HG03103 (cell line): ENCODE measurements around the gene CFAP410.
"Not testable (repeated sequence)": the region's sequence is repeated elsewhere in the genome, so short reads cannot be mapped to it uniquely, and the experiment has no call there.

ENCODE experiments used
- ATAC-seq: cut with Tn5 transposase; IDR thresholded peaks from one replicate; pipeline ENCODE4 v1.9.1; 2021; ENCODE audit warnings: low read depth; ENCODE audit not compliant: unreplicated experiment

CFAP410 gene

GRCh38 chr21:44370027-44370735 lies 31.0 kb upstream of the CFAP410 start:
- no peak for ATAC-seq

DNA sequence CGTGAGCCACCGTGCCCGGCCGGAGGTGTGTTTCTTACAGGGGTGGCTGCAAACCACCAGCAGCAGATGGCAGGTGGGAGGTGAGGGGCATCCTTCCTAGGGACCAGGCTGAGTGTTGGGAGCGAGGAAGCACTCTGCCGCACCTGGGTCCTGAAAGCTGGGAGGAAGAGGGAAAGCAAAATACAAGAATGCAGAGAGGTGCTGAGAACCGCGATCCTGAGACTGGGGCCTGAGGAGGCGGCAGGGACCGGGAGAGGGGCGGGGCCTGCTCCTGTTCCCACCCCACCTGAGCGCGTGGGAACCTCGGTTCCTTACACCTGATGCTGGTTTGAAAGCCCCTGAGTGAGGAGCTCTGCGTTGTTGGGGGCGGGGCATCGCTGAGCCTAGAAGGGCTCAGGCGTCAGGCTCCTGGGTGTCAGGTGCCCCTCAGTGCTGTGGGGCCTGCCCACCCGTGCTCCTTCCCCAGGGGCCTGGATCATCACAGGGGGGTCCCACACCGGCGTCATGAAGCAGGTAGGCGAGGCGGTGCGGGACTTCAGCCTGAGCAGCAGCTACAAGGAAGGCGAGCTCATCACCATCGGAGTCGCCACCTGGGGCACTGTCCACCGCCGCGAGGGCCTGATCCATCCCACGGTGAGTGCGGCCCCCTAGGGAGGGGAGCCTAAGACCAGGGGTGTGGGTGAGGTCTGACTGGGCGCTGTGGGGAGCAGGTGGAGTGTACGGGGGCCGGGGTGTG lies 29.7 kb upstream of the CFAP410 start:
- no peak for ATAC-seq

- ATAC-seq, result no peak
Measured at GRCh38 chr21:44366586-44367211, 27.5 kb upstream of the CFAP410 start.

GRCh38 chr21:44365967-44366585 lies 26.9 kb upstream of the CFAP410 start:
- ATAC-seq, result no peak

DNA sequence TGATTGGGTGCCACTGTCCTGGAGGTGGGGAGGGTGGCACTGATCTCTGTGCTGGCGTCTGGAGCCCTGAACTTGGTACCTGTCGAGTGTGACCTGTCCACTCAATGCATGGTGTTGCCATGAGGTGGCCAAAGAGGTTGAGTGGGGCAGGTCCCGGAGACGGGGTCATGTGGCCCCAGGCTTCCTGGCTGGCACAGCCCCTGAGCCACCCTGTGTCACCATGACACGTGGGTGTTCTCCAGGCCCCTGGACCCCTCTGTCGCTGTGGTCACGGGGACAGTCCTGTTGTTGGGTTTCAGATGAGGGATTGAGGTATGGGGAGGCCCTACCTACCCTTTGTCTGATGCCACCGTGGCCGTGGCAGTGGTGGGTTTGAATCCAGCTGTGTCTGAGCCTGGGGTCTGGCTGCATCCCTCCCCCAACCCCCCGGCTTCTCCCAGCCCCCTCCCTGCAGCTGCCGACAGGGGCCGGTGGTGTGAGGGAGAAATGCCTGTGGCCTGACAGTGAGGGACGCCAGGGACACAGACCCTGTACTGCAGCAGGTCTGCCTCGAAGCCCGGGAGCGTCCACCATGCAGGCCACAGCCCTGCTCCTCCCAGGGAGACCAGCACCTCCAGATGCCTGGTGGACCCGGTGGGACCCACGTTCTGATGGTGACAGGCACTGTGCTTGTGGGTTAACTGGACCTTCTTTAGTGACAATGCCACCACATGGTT lies 26.2 kb upstream of the CFAP410 start:
- ATAC-seq, result no peak

- no peak for ATAC-seq
Measured at GRCh38 chr21:44364151-44365053, 25.2 kb upstream of the CFAP410 start.

DNA sequence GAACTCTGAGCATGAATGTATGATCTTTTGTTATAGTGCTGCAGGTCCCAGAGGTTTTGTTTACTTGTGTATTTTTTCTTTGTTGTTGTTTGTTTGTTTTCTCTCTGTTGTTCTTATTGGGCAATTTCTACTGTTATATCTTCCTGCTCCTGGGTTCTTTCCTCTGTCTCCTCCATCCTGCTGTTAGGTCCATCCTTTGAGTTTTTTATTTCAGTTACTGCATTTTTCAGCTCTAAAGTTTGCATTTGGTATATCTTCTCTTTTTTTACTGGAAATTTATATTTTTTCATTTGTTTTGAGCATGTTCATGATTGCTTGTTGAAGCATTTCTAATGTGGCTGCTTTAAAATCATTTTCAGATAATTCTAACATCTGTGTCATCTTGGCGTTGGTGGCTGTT lies 24.1 kb upstream of the CFAP410 start:
- ATAC-seq, result no peak

- not testable (repeated sequence) for ATAC-seq
Measured at GRCh38 chr21:44361903-44362302, 22.7 kb upstream of the CFAP410 start.

DNA sequence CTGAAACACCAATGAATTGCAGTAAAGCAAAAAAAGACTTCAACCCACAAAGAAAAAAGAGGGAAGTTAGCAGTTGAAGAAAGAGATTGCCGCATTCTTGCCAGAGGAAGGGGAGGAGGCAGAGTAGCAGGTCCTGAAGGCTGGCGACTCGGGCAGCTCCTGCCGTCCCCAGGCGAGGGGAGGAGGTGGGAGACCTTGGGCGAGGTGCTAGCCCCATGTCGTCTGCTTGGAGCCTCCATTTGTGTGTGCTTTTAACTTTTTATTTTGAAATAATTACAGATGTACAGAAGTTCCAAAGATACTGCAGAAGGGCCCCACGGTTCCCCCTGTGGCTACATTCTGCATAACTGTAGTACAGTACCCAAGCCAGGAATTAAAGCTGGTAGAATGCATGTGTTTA lies 21.0 kb upstream of the CFAP410 start:
- no peak for ATAC-seq

DNA sequence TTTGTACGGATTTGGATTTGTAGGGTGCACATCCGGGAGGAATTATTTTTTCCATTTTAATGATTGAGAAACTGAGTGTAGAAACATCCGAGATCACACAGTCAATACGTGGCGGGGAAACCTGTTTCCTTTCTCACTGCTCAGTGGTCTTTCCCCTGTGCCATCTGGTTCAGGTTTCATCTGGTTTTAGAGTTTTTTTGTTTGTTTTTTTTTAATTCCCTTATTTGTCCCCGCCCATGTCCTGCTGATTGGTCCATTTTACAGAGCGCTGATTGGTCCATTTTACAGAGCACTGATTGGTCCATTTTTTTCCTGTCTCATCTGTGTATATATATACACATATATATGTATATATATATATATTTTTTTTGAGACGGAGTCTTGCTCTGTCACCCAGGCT lies 20.2 kb upstream of the CFAP410 start:
- no peak for ATAC-seq

DNA sequence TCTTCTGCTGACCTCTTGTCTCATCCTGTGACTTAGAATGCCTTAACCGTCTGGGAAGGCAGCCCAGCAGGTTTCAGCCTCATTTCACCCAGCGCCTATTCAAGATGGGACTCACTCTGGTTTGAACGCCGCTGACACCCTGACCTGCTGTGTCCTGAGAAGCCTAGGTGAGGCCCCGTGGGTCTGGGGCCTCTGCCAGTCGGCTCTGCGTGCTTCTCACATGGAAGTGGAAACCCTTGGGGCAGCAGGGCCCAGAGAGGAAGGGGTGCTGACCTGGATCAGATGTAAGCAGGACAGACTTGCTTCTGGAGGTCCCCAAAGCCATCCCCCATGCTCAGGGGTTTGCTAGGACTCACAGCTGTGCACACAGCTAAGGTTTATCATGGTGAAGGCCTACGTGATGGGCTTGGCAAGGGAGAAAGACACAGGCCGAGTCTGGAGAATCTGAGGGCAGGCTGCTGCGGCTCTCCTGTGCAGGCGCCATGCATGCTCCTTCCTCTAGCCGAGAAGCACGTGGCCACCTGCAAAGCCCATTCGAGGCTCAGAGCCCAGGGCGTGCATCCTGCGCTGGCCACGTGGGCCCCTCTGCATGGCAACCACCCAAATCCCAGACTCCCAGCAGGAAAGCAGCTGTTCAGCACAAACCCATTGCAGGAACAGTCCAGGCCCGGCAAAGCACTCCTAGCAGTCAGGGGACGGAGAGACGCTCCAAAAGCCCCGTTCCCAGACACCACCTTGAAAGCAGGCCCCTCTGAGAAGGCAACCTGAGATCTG lies 18.1 kb upstream of the CFAP410 start:
- ATAC-seq, result no peak

- ATAC-seq, result no peak
Measured at GRCh38 chr21:44356636-44357035, 17.4 kb upstream of the CFAP410 start.

DNA sequence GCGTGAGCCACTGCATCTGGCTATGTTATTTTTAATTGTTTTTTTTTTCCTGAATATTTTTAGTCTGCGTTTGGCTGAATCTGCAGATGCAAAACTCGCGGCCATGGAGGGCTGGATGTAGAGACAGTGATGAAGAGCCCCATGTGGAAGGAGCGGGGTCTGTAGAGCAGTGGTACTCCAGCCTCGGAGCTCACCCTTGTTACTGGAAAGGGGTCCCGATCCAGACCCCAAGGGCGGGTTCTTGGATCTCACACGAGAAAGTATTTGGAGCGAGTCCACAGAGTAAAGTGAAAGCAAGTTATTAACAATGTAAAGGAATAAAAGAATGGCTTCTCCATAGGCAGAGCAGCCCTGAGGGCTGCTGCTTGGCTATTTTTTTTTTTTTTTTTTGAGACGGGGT lies 17.0 kb upstream of the CFAP410 start:
- ATAC-seq, result no peak

DNA sequence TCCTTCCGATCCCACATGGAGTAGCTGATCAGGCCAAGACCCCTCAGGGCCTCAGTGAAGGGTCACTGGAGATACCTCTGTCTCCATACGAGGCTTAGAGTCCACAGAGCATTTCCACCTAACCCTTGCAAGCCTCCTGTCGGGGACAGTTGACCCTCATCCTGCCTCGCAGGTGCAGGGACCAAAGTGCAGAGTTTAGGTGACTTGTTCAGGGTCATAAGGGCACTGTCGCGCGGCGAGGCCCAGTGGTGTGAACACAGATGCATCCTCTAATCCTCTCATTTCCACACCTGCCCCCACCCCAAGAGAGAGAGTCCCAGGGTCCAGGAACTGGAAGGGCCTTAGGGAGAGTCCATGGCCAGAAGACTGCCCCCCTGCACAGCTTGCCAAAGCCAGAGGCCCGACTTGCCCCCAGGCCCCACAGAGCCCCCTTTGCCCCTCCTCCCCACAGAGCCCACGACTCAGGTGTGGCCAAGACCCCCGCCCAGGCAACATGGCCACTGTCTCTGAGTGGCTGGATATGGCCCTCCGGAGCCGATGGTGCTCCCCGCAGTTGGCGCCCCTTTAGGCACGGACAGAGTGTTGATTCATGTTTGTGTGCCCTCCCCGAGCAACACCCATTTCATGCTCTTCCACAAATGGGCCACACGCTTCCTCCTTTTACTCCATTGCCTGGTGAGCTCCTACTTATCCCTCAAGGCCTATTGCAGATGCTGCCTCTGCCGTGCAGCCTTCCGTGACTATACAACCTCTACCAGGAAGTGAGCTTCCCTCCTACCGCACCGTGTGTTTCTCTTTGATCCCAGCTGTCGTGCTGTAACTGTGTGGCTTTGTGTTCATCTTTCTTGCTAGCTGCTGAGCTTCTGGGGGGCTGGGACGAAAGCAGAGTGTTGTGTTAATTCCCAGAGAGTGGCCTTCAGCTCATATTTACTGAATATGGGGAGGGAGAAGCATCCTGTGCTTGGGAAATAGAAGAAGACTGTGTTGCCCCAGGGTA lies 15.9 kb upstream of the CFAP410 start:
- no peak for ATAC-seq

DNA sequence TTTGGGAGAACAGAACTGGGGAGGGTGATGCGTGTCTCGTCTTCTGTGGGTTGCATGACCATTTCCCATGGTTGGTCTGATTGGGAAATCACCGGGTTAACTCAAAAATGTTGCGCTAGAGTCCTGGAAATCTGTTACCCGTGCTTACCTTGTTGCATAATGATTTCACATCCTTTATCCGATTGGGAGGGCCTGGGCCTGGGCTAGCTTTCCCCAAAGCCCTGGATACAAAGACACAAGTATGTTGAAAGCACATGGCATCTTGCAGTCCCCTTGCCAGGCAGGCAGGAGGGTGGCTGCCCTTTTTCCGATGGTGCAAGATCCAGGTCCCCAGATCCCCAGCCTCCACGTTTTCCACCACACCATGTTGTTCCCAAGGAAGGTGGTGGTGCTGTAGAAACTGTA lies 14.8 kb upstream of the CFAP410 start:
- ATAC-seq, result no peak

DNA sequence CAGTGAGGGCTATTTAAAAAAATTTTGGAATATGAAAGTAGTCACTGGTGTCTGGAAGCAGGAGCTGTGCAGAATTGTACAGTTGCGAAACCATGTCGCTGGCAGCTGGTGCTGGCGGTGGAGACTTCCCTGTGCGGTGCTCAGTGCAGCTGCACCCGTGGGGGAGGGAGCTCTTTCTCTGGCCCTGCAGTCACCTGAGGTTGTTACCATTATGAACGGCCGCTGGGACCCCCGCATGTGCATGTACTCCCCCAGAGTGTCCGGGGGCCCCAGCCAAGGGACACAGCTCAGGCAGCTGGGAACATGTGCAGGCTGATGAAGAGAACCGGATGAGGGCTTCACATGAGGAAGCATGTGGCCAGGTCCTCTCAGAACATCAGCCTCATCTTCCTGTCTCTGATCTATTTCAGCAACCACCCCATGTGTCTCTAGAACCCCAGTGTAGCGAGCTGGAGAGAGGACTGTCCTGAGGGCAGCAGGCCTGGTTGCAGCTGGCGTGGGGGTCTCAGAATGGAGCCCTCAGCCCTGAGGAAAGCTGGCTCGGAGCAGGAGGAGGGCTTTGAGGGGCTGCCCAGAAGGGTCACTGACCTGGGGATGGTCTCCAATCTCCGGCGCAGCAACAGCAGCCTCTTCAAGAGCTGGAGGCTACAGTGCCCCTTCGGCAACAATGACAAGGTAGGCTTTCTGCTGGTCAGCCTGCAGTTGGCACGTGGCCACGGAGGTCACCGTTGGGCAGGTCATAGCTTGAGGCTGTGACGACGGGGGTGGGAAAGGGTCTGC lies 14.2 kb upstream of the CFAP410 start, which contains the start of gene TRPM2:
TRPM2 (plus strand) TSS at position 431 of the 780 bp plus-strand sequence; CDS start at position 511, 80 bp downstream.
- ATAC-seq, result no peak
